Left colon (tissue), 2 donors: Measurements from ENCODE around the gene IRAK1. TPM values are rescaled to one million over a fixed set of nuclear protein-coding genes. Genes with fewer than 3 reads are reported as not detected.

ENCODE experiments used
- ATAC-seq: fragments of 200-7000 bp; cut with Tn5 transposase; one replicate; pipeline ENCODE4 v1.9.1; 2020; ENCODE audit warnings: mild to moderate bottlenecking, moderate library complexity
- DNase-seq, 2 donors: peaks; one replicate each; pipeline ENCODE4 v3.0.0-alpha.2; 2020
- intact Hi-C, 2 donors: fragments of 100-400 bp; cut with DNase I in 1 of 2; cut with micrococcal nuclease in 1 of 2; formaldehyde crosslinking; loops; one replicate each; pipeline versions ENCODE4 v1.11.2 to v1.14.0; 2022; cut with DNase I, micrococcal nuclease
- microRNA-seq, 2 donors: library from miRNA; unstranded; fragments of <30 nt; microRNA quantifications; one replicate each; pipeline versions ENCODE4 v1.1.0 to v1.2.0, GENCODE V29; 2020
- total RNA-seq, 2 donors: library from RNA; stranded (reverse); fragmentation: NEBNext Ultra II Directional; extraction: Animal tissue kit (Norgen Biotek cat#: 25700); gene quantifications; one replicate each; pipeline ENCODE4 v1.2.1, GENCODE V29; 2021
- donor health status: DM: no; HTN: no; CAD: no.
- donor health status: DM: yes; HTN: yes; CAD: no.

Gene IRAK1
- total RNA-seq, 2 donors from 2014 or later: 76.1 to 103 TPM

DNA sequence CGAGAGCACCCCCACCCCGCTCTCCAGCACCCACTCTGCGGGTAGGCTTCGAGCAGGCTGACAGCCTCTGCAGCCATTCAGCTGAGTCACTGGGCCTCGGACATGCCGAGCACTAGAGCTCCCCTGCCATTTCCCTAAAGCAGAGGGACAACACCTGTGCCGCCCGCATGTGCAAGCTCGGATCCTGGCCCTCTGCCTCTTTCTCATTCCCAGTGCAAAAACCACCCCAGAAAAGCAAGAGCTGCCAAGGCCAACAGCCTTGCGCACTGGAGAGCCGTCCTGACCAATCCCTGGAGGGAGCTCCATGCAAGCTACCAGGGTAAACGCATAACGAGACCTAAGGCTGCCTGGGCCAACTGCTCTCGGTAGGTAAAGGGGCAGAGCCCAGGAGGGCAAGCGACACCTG is 53.4 kb downstream of the IRAK1 start:
- no peak for DNase-seq
- intact Hi-C loops: no loop called here
- ATAC-seq: no peak

DNA sequence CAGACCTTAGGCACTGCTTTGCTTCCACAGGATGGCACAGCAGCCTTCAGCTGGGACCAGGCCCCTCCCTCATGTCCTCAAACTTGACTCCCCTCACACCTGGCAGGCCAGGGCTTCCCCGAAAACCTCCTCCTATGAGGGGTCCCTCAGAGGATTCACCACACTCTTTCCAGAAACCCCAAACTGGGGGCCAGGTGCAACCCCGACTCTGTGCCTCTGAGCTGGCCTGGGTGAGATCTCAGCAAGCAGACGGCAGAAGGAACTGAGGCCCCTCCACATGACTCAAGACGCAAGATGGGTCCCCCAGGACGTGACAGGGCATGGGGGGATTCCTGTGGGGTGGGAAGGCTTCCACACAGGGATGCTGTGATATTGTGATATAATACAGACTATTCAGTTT is 54.3 kb downstream of the IRAK1 start:
- no peak for DNase-seq
- intact Hi-C loops: no loop called here
- ATAC-seq: no peak

DNA sequence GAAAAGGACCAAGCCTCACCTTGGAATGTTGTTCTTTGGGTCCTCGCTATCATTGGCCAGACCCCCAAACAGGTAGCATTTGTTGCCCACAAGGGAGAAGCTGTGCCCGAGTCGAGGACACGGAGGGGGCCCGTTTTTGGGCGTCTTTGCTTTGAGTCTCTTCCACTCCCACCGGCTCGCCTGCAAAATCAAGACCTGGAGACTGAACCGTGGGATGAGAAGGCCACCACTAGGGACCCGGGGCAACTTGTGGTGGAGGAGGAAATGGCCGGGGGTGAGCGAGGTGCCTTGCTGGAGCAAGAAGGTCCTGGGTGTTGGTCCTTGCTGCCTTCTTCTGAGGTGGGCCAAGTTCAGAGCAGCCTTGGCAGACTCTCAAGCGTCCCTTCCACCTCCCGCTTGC is 55.6 kb downstream of the IRAK1 start:
- no peak for ATAC-seq
- intact Hi-C loops: no loop called here
- DNase-seq: no peak

GRCh38 chrX:153963546-153963945 is 56.2 kb downstream of the IRAK1 start:
- DNase-seq (no peak), ATAC-seq (no peak)
- intact Hi-C loops: no loop called here

DNA sequence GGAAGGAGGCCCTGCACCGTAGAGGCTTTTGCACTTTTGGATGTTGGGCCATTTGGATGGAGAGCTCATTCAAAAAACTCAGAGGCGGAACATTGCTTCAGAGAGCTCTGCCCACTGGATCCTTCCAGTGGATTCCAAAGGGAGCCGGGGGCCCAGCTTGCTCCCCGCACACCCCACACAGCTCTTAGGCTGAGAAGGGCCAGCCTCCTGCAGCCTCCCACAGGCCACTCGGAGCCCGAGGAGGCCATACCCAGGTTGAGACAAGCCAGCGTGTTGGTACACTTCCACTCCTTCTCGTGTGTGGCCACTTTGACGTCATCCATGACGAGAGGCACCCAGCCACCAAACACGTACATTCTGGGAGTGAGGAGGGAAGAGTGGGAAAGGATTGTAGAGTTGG is 58.4 kb downstream of the IRAK1 start:
- ATAC-seq (no peak), DNase-seq (no peak)
- intact Hi-C loops: no loop called here

DNA sequence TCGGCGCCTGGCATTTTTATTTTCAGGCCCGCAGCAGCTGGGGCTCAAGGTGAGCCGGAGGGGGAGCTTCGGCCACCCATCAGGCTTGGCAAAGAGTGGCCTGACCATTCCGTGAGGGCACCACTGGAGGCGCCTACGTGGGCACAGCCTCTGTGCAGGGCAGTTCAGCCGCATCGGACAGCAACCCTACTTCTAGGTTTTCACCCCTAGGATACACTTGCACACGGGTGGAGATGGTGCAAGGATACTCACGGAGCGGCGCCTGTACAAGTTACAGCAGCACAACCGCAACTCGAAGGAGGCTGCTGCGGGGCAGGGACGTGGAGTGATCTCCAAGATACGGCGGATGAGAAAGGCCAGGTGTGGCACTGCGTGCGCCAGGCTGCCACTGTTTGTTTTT is 58.9 kb downstream of the IRAK1 start:
- intact Hi-C loops: no loop called here
- ATAC-seq: no peak
- DNase-seq: no peak

Small RNA genes within 50 kb of the gene (microRNA-seq; reads per million reads assigned to microRNA genes)
- gene MIR3202-1: 0 reads per million in 2 donors
- gene MIR3202-2: 0 reads per million in 2 donors
- gene MIR718: 0 to 2.7 reads per million in 2 donors

Other genes starting within 250 kb of the IRAK1 start
- 1 to 10 TPM; 1.4 to 1.7 TPM for gene SRPK3, start 238.9 kb downstream of the IRAK1 start, total RNA-seq
- 10 to 100 TPM; 76.1 to 93.6 TPM for gene IDH3G, start 225.5 kb downstream of the IRAK1 start, total RNA-seq
- gene SSR4, start 225.2 kb downstream of the IRAK1 start, total RNA-seq: 100 to 1,000 TPM; 216 to 237 TPM
- 1 to 10 TPM; 1.0 to 3.8 TPM for gene PDZD4, start 189.4 kb downstream of the IRAK1 start, total RNA-seq
- 1 to 10 TPM; 3.7 to 8.8 TPM for gene L1CAM, start 133.7 kb downstream of the IRAK1 start, total RNA-seq
- gene AVPR2, start 115.2 kb downstream of the IRAK1 start, total RNA-seq: under 1 TPM; 0.52 to 0.64 TPM
- gene ARHGAP4, start 93.6 kb downstream of the IRAK1 start, total RNA-seq: 10 to 100 TPM; 26.6 to 35.5 TPM
- 10 to 100 TPM; 52.7 to 68.0 TPM for gene NAA10, start 84.9 kb downstream of the IRAK1 start, total RNA-seq
- 1 to 10 TPM; 3.8 to 8.6 TPM for gene RENBP, start 75.3 kb downstream of the IRAK1 start, total RNA-seq
- gene HCFC1, start 48.1 kb downstream of the IRAK1 start, total RNA-seq: 10 to 100 TPM; 31.9 to 47.9 TPM
- gene TMEM187, start 47.1 kb downstream of the IRAK1 start, total RNA-seq: 1 to 10 TPM; 8.4 to 9.9 TPM
- 10 to 100 TPM; 29.4 to 32.3 TPM for gene MECP2, start 77.8 kb upstream of the IRAK1 start, total RNA-seq
- not detected for gene OPN1LW, start 124.3 kb upstream of the IRAK1 start, total RNA-seq
- not detected for gene OPN1MW, start 162.7 kb upstream of the IRAK1 start, total RNA-seq
- gene OPN1MW2, start 199.9 kb upstream of the IRAK1 start, total RNA-seq: not detected
- gene OPN1MW3, start 237.7 kb upstream of the IRAK1 start, total RNA-seq: not detected